ENCODE results near the gene AFAP1L1.

DNA sequence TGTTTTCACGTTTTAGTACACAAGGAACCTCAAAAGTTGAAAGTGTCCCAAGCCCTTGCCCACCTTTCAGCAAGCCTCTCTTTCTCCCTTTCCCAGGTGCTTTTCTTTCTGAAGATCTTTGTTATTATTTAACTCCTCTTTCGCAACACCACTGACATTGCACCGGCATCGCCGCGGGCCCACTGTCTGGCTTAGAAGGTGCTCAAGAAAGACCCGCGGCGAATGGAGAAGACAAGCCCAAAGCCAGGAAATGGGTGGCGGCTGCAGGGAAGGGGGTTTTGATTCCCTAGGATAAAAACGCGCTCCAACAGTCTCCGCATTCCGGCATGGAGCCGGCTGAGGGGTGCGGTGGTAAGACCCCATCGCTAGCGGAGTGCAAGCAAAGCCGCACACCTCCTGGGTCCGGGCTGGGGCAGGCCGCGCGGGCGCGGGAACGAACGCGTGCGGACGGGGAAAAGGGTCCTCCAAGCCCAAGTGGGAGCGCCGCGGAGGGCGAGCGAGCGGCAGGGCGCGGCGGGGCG, 404 bp upstream of the AFAP1L1 start:
- TF ChIP-seq, protein P1, sequence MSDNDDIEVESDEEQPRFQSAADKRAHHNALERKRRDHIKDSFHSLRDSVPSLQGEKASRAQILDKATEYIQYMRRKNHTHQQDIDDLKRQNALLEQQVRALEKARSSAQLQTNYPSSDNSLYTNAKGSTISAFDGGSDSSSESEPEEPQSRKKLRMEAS (IDR thresholded peaks at IDR 0.05) = no peak
- TF ChIP-seq, protein P2, sequence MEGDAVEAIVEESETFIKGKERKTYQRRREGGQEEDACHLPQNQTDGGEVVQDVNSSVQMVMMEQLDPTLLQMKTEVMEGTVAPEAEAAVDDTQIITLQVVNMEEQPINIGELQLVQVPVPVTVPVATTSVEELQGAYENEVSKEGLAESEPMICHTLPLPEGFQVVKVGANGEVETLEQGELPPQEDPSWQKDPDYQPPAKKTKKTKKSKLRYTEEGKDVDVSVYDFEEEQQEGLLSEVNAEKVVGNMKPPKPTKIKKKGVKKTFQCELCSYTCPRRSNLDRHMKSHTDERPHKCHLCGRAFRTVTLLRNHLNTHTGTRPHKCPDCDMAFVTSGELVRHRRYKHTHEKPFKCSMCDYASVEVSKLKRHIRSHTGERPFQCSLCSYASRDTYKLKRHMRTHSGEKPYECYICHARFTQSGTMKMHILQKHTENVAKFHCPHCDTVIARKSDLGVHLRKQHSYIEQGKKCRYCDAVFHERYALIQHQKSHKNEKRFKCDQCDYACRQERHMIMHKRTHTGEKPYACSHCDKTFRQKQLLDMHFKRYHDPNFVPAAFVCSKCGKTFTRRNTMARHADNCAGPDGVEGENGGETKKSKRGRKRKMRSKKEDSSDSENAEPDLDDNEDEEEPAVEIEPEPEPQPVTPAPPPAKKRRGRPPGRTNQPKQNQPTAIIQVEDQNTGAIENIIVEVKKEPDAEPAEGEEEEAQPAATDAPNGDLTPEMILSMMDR (IDR thresholded peaks at IDR 0.05; ENCODE audit: low read depth, low read length, missing input control) = no peak
- TF ChIP-seq NR2F2 (IDR thresholded peaks at IDR 0.05) (no peak), RXRA (IDR thresholded peaks at IDR 0.05) (no peak), HNF4G (IDR thresholded peaks at IDR 0.05) (no peak), JUND (IDR thresholded peaks at IDR 0.05) (no peak), SP1 (IDR thresholded peaks at IDR 0.05) (no peak), EGR1 (IDR thresholded peaks at IDR 0.05; ENCODE audit: low read depth in 2 of 2) (no peak), GABPA (IDR thresholded peaks at IDR 0.05 in 1 of 2, conservative IDR thresholded peaks at IDR 0.05 in 1 of 2) (no peak), YY1 (IDR thresholded peaks at IDR 0.05) (no peak), TAF1 (conservative IDR thresholded peaks at IDR 0.05) (no peak)
- TF ChIP-seq, protein P3, sequence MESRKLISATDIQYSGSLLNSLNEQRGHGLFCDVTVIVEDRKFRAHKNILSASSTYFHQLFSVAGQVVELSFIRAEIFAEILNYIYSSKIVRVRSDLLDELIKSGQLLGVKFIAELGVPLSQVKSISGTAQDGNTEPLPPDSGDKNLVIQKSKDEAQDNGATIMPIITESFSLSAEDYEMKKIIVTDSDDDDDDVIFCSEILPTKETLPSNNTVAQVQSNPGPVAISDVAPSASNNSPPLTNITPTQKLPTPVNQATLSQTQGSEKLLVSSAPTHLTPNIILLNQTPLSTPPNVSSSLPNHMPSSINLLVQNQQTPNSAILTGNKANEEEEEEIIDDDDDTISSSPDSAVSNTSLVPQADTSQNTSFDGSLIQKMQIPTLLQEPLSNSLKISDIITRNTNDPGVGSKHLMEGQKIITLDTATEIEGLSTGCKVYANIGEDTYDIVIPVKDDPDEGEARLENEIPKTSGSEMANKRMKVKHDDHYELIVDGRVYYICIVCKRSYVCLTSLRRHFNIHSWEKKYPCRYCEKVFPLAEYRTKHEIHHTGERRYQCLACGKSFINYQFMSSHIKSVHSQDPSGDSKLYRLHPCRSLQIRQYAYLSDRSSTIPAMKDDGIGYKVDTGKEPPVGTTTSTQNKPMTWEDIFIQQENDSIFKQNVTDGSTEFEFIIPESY (IDR thresholded peaks at IDR 0.05) = no peak
- TF ChIP-seq, protein P4, sequence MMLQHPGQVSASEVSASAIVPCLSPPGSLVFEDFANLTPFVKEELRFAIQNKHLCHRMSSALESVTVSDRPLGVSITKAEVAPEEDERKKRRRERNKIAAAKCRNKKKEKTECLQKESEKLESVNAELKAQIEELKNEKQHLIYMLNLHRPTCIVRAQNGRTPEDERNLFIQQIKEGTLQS (IDR thresholded peaks at IDR 0.05) = no peak
- TF ChIP-seq, protein P5, sequence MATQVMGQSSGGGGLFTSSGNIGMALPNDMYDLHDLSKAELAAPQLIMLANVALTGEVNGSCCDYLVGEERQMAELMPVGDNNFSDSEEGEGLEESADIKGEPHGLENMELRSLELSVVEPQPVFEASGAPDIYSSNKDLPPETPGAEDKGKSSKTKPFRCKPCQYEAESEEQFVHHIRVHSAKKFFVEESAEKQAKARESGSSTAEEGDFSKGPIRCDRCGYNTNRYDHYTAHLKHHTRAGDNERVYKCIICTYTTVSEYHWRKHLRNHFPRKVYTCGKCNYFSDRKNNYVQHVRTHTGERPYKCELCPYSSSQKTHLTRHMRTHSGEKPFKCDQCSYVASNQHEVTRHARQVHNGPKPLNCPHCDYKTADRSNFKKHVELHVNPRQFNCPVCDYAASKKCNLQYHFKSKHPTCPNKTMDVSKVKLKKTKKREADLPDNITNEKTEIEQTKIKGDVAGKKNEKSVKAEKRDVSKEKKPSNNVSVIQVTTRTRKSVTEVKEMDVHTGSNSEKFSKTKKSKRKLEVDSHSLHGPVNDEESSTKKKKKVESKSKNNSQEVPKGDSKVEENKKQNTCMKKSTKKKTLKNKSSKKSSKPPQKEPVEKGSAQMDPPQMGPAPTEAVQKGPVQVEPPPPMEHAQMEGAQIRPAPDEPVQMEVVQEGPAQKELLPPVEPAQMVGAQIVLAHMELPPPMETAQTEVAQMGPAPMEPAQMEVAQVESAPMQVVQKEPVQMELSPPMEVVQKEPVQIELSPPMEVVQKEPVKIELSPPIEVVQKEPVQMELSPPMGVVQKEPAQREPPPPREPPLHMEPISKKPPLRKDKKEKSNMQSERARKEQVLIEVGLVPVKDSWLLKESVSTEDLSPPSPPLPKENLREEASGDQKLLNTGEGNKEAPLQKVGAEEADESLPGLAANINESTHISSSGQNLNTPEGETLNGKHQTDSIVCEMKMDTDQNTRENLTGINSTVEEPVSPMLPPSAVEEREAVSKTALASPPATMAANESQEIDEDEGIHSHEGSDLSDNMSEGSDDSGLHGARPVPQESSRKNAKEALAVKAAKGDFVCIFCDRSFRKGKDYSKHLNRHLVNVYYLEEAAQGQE (IDR thresholded peaks at IDR 0.05) = no peak

Data from liver (tissue), 3 donors.